H1 (cell line): ENCODE data around the gene TTC21A. TPM values are rescaled to one million over a fixed set of nuclear protein-coding genes. Genes with fewer than 3 reads are reported as not detected.

ENCODE experiments used
- CTCF ChIA-PET: fragments of 300-600 bp; sonication (Branson Sonifier 250); formaldehyde crosslinking; loops from one replicate; lab custom pipeline; 2021; ENCODE audit not compliant: partially characterized antibody; lab: Charles Lee
- POLR2A ChIA-PET: fragments of 300-600 bp; sonication (Branson Sonifier 250); formaldehyde crosslinking; loops from one replicate; lab custom pipeline; 2021; ENCODE audit warnings: inconsistent platforms; ENCODE audit not compliant: partially characterized antibody; lab: Charles Lee
- DNase-seq, 2 experiments: peaks; one replicate each; pipeline versions ENCODE4 v3.0.0 to v3.0.0-alpha.2; 2010 to 2022; ENCODE audit warnings: low spot score in 2 of 2, low read depth in 1 of 2, mixed read lengths in 1 of 2
- FAIRE-seq: peaks from 2 replicates; lab custom pipeline; 2011; peaks lifted over from hg19 to GRCh38; lab: Jason Lieb, UNC
- H2AFZ ChIP-seq: 2 replicates; pipeline ENCODE4 v1.8.1; 2012; ENCODE audit warnings: low read length, inconsistent platforms
- H2AK5ac ChIP-seq: 2 replicates; pipeline ENCODE4 v1.6.1; 2013; ENCODE audit warnings: low read depth, low read length
- H2BK120ac ChIP-seq: replicated peaks from 2 replicates; pipeline ENCODE3; 2013; ENCODE audit warnings: low read depth, low read length, inconsistent platforms
- H2BK12ac ChIP-seq: 2 replicates; pipeline ENCODE4 v1.6.1; 2013; ENCODE audit warnings: low read depth, low read length
- H2BK15ac ChIP-seq: 2 replicates; pipeline ENCODE4 v1.6.1; 2013; ENCODE audit warnings: low read length
- H2BK20ac ChIP-seq: 2 replicates; pipeline ENCODE4 v1.6.1; 2013; ENCODE audit warnings: low read length
- H2BK5ac ChIP-seq: 2 replicates; pipeline ENCODE4 v1.6.1; 2013; ENCODE audit warnings: low read depth, low read length
- H3K14ac ChIP-seq: 2 replicates; pipeline ENCODE4 v1.6.1; 2013; ENCODE audit warnings: inconsistent platforms; ENCODE audit not compliant: insufficient read length
- H3K18ac ChIP-seq: 2 replicates; pipeline ENCODE4 v1.6.1; 2013; ENCODE audit warnings: low read length; ENCODE audit errors: extremely low read depth
- H3K23ac ChIP-seq: 2 replicates; pipeline ENCODE4 v1.6.1; 2013; ENCODE audit warnings: inconsistent platforms; ENCODE audit not compliant: insufficient read length
- H3K23me2 ChIP-seq: 2 replicates; pipeline ENCODE4 v1.6.1; 2013; ENCODE audit warnings: low read depth, low read length
- H3K27ac ChIP-seq: 2 replicates; pipeline ENCODE4 v1.6.1; 2011; ENCODE audit warnings: low read depth, low read length, inconsistent platforms
- H3K27me3 ChIP-seq, 4 experiments: replicated peaks in 1 of 4; 1 replicate in 1 of 4; 2 replicates in 3 of 4; pipeline versions ENCODE4 v1.6.1 to v1.8.1; 2011 to 2013; ENCODE audit warnings: low read length in 3 of 4, mild to moderate bottlenecking in 3 of 4, inconsistent platforms in 2 of 4, mixed read lengths in 2 of 4, moderate library complexity in 1 of 4; ENCODE audit not compliant: control insufficient read depth in 3 of 4, insufficient read depth in 3 of 4; ENCODE audit errors: extremely low read depth in 1 of 4
- H3K36me3 ChIP-seq, 4 experiments: 2 replicates each; pipeline versions ENCODE4 v1.6.1 to v1.8.1; 2011 to 2013; ENCODE audit warnings: mild to moderate bottlenecking in 4 of 4, low read length in 3 of 4, moderate library complexity in 2 of 4, control low read depth in 1 of 4, inconsistent platforms in 1 of 4; ENCODE audit not compliant: insufficient read depth in 4 of 4, control insufficient read depth in 2 of 4
- H3K4ac ChIP-seq: replicated peaks from 2 replicates; pipeline ENCODE3; 2013; ENCODE audit warnings: low read length, low read depth, mixed read lengths, inconsistent platforms; ENCODE audit not compliant: insufficient read length
- H3K4me1 ChIP-seq, 4 experiments: replicated peaks in 1 of 4; 1 replicate in 1 of 4; 2 replicates in 3 of 4; pipeline versions ENCODE4 v1.6.1 to v1.8.1; 2011 to 2013; ENCODE audit warnings: low read length in 3 of 4, inconsistent platforms in 2 of 4, mixed read lengths in 1 of 4; ENCODE audit not compliant: insufficient read depth in 4 of 4, control insufficient read depth in 3 of 4
- H3K4me2 ChIP-seq, 2 experiments: 2 replicates each; pipeline versions ENCODE4 v1.6.1 to v1.8.1; 2011 to 2013; ENCODE audit warnings: low read depth in 2 of 2, low read length in 2 of 2, control low read depth in 1 of 2, inconsistent platforms in 1 of 2, mild to moderate bottlenecking in 1 of 2; ENCODE audit not compliant: insufficient read depth in 1 of 2
- H3K4me3 ChIP-seq, 4 experiments: fragments of 200-600, 300-600 bp in 1 of 4; sonication (generic), shearing (Covaris generic), sonication (Bioruptor Twin) in 1 of 4; 2 replicates each; pipeline versions ENCODE4 v1.5.1 to v1.8.1; 2011 to 2016; ENCODE audit warnings: low read length in 4 of 4, low read depth in 3 of 4, control low read depth in 2 of 4, inconsistent platforms in 2 of 4, mild to moderate bottlenecking in 2 of 4, mixed read lengths in 1 of 4, moderate library complexity in 1 of 4; ENCODE audit not compliant: insufficient read depth in 2 of 4; ENCODE audit errors: extremely low read depth in 1 of 4
- H3K56ac ChIP-seq: replicated peaks from 2 replicates; pipeline ENCODE3; 2013; ENCODE audit warnings: low read depth, mild to moderate bottlenecking, mixed read lengths, low read length, inconsistent platforms; ENCODE audit not compliant: insufficient read length
- H3K79me1 ChIP-seq: 2 replicates; pipeline ENCODE4 v1.6.1; 2013; ENCODE audit warnings: low read depth, low read length, control low read depth
- H3K79me2 ChIP-seq, 2 experiments: 2 replicates each; pipeline versions ENCODE4 v1.6.1 to v1.8.1; 2012 to 2013; ENCODE audit warnings: low read length in 2 of 2, mild to moderate bottlenecking in 2 of 2, inconsistent platforms in 1 of 2; ENCODE audit not compliant: insufficient read depth in 2 of 2, control insufficient read depth in 1 of 2
- H3K9ac ChIP-seq, 4 experiments: replicated peaks in 1 of 4; 1 replicate in 1 of 4; 2 replicates in 3 of 4; pipeline versions ENCODE4 v1.6.1 to v1.8.1; 2011 to 2013; ENCODE audit warnings: low read depth in 3 of 4, low read length in 3 of 4, control low read depth in 2 of 4, mild to moderate bottlenecking in 2 of 4, moderate library complexity in 2 of 4, inconsistent platforms in 1 of 4; ENCODE audit errors: extremely low read depth in 1 of 4
- H3K9me3 ChIP-seq, 2 experiments: 2 replicates each; pipeline versions ENCODE4 v1.6.1 to v1.8.1; 2012 to 2013; ENCODE audit warnings: mild to moderate bottlenecking in 2 of 2, moderate library complexity in 2 of 2, control low read depth in 1 of 2, inconsistent platforms in 1 of 2, low read depth in 1 of 2, low read length in 1 of 2, mixed read lengths in 1 of 2; ENCODE audit not compliant: insufficient read depth in 2 of 2
- H4K20me1 ChIP-seq, 2 experiments: replicated peaks in 1 of 2; 2 replicates each; pipeline versions ENCODE3 to v1.8.1; 2011 to 2013; ENCODE audit warnings: inconsistent platforms in 2 of 2, low read length in 2 of 2, mild to moderate bottlenecking in 1 of 2; ENCODE audit not compliant: insufficient read depth in 2 of 2, control insufficient read depth in 1 of 2
- H4K5ac ChIP-seq: 2 replicates; pipeline ENCODE4 v1.6.1; 2013; ENCODE audit warnings: low read length, low read depth, mixed read lengths, inconsistent platforms; ENCODE audit not compliant: insufficient read length
- H4K8ac ChIP-seq: 2 replicates; pipeline ENCODE4 v1.8.0; 2013; ENCODE audit warnings: mild to moderate bottlenecking, moderate library complexity, low read length, inconsistent platforms; ENCODE audit not compliant: insufficient read depth; ENCODE audit errors: extremely low read depth
- H4K91ac ChIP-seq: replicated peaks from 2 replicates; pipeline ENCODE3; 2013; ENCODE audit warnings: low read length, mixed read lengths, inconsistent platforms; ENCODE audit not compliant: insufficient read length
- CTCF ChIP-seq, 3 experiments: IDR thresholded peaks; 1 replicate in 2 of 3; 2 replicates in 1 of 3; pipeline versions ENCODE4 v1.5.1 to v1.6.1; 2011; ENCODE audit warnings: low read length in 3 of 3, mild to moderate bottlenecking in 3 of 3, inconsistent platforms in 2 of 3, low read depth in 1 of 3, moderate library complexity in 1 of 3; ENCODE audit not compliant: insufficient read depth in 1 of 3; ENCODE audit errors: control extremely low read depth in 1 of 3
- EP300 ChIP-seq, 2 experiments: IDR thresholded peaks; 1 replicate in 1 of 2; 2 replicates in 1 of 2; pipeline ENCODE4 v1.6.1; 2011 to 2012; ENCODE audit warnings: low read depth in 2 of 2, low read length in 2 of 2, mild to moderate bottlenecking in 2 of 2, borderline replicate concordance in 1 of 2, inconsistent platforms in 1 of 2, moderate library complexity in 1 of 2
- EZH2 ChIP-seq: fragments of 200-600 bp; sonication (generic); IDR thresholded peaks from 2 replicates; pipeline ENCODE4 v1.7.1; 2012; ENCODE audit warnings: low read depth, mild to moderate bottlenecking, moderate library complexity, low read length, inconsistent platforms; ENCODE audit not compliant: severe bottlenecking
- JUN ChIP-seq: IDR thresholded peaks from 2 replicates; pipeline ENCODE4 v1.6.1; 2011; ENCODE audit warnings: low read depth, mild to moderate bottlenecking, improper control_type of control experiment, low read length
- RAD21 ChIP-seq, 2 experiments: IDR thresholded peaks in 1 of 2; conservative IDR thresholded peaks in 1 of 2; 2 replicates each; pipeline ENCODE4 v1.6.1; 2011; ENCODE audit warnings: low read depth in 2 of 2, low read length in 2 of 2, improper control_type of control experiment in 1 of 2, inconsistent platforms in 1 of 2, mild to moderate bottlenecking in 1 of 2, moderate library complexity in 1 of 2
- WGBS, 2 experiments: shearing (Covaris generic) in 1 of 2; methylation state at CpG; one replicate each; pipeline versions ENCODE4 v1.1.6 to v1.1.7; 2013 to 2015; ENCODE audit warnings: low lambda C conversion rate in 2 of 2, mixed read lengths in 2 of 2, inconsistent platforms in 1 of 2, low coverage in 1 of 2, missing lambda C conversion rate in 1 of 2; ENCODE audit not compliant: insufficient replicate concordance in 2 of 2, insufficient coverage in 1 of 2, insufficient read length in 1 of 2; ENCODE audit errors: extremely low coverage in 1 of 2, missing lambda C conversion rate in 1 of 2; 5-methylcytosine and 5-hydroxymethylcytosine counted together
- polyA plus RNA-seq, 7 experiments: library from polyadenylated mRNA; depleted of rRNA in 3 of 7; stranded (reverse) in 5 of 7; unstranded in 2 of 7; fragments of >200 nt in 5 of 7; fragments of 200-250 nt in 2 of 7; gene quantifications; 1 replicate in 5 of 7; 2 replicates in 1 of 7; 4 replicates in 1 of 7; pipeline versions ENCODE4 v1.2.1 to v1.2.3, GENCODE V29; 2011 to 2013; ENCODE audit warnings: missing spikeins in 2 of 7, mixed read lengths in 2 of 7
- total RNA-seq: library from RNA; stranded (reverse); fragmentation: NEBNext Ultra II Directional; extraction: Animal tissue kit (Norgen Biotek cat#: 25700); gene quantifications from 2 replicates; pipeline ENCODE4 v1.2.1, GENCODE V29; 2021

TTC21A gene
- total and polyA plus RNA-seq, 2 of the 8 experiments (the other 6 are each of a cell fraction or from before 2014, with no cell fraction given): 2.3 to 2.8 TPM

GRCh38 chr3:39065197-39065596 is 42.3 kb upstream of the TTC21A start:
- H3K9ac ChIP-seq: no peak overlapping the region
- H3K4ac ChIP-seq: no peak overlapping the region
- no peak overlapping the region for H2AFZ ChIP-seq
- no peak overlapping the region for H2BK20ac ChIP-seq
- CTCF ChIA-PET: interaction anchor here (0.6 to 1.5 kb wide), 13 partner anchors 9 to 636 kb away, joined by 3 to 5 read pairs (median 3); no protein-coding TSS in a partner anchor
- no peak overlapping the region for H4K8ac ChIP-seq
- peaks cover 3 to 37% of the 10 kb centered on the region in 2 experiments; a peak in 2 of 4 replicates for H3K79me2 ChIP-seq
- H4K20me1 ChIP-seq: peaks cover 0 to 2% of the 10 kb centered on the region in 2 experiments
- peak; percentile 90 for FAIRE-seq
- H3K27ac ChIP-seq: no peak overlapping the region
- 55% methylated on average over 1 of the region's 1 CpG; no CpG with 5 or more reads in 1 of the 2 experiments for WGBS, 2 experiments
- no peaks in the 10 kb centered on the region for H3K27me3 ChIP-seq
- no peaks in the 10 kb centered on the region for H3K4me1 ChIP-seq
- no peaks in the 10 kb centered on the region for H3K23me2 ChIP-seq
- no peak overlapping the region for H2BK15ac ChIP-seq
- no peak overlapping the region for H4K5ac ChIP-seq
- H3K4me2 ChIP-seq: no peak overlapping the region
- no peak overlapping the region for H2BK5ac ChIP-seq
- H3K4me3 ChIP-seq: no peak overlapping the region
- H3K18ac ChIP-seq: no peak overlapping the region
- H3K23ac ChIP-seq: no peak overlapping the region
- DNase-seq: peak in 1 of 2 experiments; percentile 33
- H2BK120ac ChIP-seq: no peak overlapping the region
- H3K79me1 ChIP-seq: peaks cover 2% of the 10 kb centered on the region
- H3K56ac ChIP-seq: no peak overlapping the region
- no peak for TF ChIP-seq EP300 (IDR thresholded peaks at IDR 0.05; ENCODE audit: borderline replicate concordance in 1 of 2, low read depth in 2 of 2, low read length in 2 of 2)
- peak; percentile 59 to 72 (median 61) for TF ChIP-seq CTCF (IDR thresholded peaks at IDR 0.05; ENCODE audit: control extremely low read depth in 1 of 3, insufficient read depth in 1 of 3, low read depth in 1 of 3, low read length in 3 of 3)
- no peak for TF ChIP-seq EZH2
- peak; percentile 35 to 40; a peak in 3 of 4 replicates for TF ChIP-seq RAD21 (IDR thresholded peaks at IDR 0.05 in 1 of 2, conservative IDR thresholded peaks at IDR 0.05 in 1 of 2; ENCODE audit: low read depth in 2 of 2, low read length in 2 of 2)
- no peak for TF ChIP-seq JUN
- TF ChIP-seq, all 59 proteins: peak for 2
- POLR2A ChIA-PET: interaction anchor here (0.9 kb wide), 1 partner anchor 16 kb away, joined by 3 read pairs; no protein-coding TSS in a partner anchor
- Histone ChIP-seq H3K36me3 (peaks cover 0 to 39% (median 17%) of the 10 kb centered on the region in 4 experiments; a peak in 5 of 8 replicates), H2AK5ac (no peak overlapping the region), H3K9me3 (no peaks in the 10 kb centered on the region), H4K91ac (no peak overlapping the region), H3K14ac (no peak overlapping the region), H2BK12ac (no peak overlapping the region)
